Liver (tissue), 9 donors: ENCODE results near the gene FRMD4A. TPM values are rescaled to one million over a fixed set of nuclear protein-coding genes. Genes with fewer than 3 reads are reported as not detected.

Experiments
- DNase-seq: peaks from one replicate; pipeline ENCODE4 v3.0.0-alpha.2; 2017; ENCODE audit warnings: low spot score
- H3K27ac ChIP-seq, 2 donors: one replicate each; pipeline ENCODE4 v1.7.0; 2013; ENCODE audit warnings: inconsistent platforms in 2 of 2, low read length in 2 of 2, control low read depth in 1 of 2, low read depth in 1 of 2, mild to moderate bottlenecking in 1 of 2
- H3K27me3 ChIP-seq, 4 donors: one replicate each; pipeline versions ENCODE4 v1.6.1 to v1.7.0; 2013; ENCODE audit warnings: low read length in 3 of 4, inconsistent platforms in 1 of 4, mild to moderate bottlenecking in 1 of 4, moderate library complexity in 1 of 4; ENCODE audit not compliant: control insufficient read depth in 4 of 4, insufficient read depth in 4 of 4
- H3K36me3 ChIP-seq, 4 donors: one replicate each; pipeline versions ENCODE4 v1.6.1 to v1.7.0; 2013; ENCODE audit warnings: low read length in 3 of 4, mild to moderate bottlenecking in 3 of 4, low read depth in 1 of 4, moderate library complexity in 1 of 4; ENCODE audit not compliant: control insufficient read depth in 4 of 4, insufficient read depth in 3 of 4
- H3K4me1 ChIP-seq, 4 donors: one replicate each; pipeline versions ENCODE4 v1.6.1 to v1.7.0; 2013; ENCODE audit warnings: low read length in 3 of 4, mild to moderate bottlenecking in 3 of 4, moderate library complexity in 1 of 4; ENCODE audit not compliant: control insufficient read depth in 4 of 4, insufficient read depth in 4 of 4
- H3K4me3 ChIP-seq, 3 donors: one replicate each; pipeline versions ENCODE4 v1.6.1 to v1.7.0; 2013; ENCODE audit warnings: low read length in 3 of 3, control low read depth in 1 of 3, low read depth in 1 of 3, mild to moderate bottlenecking in 1 of 3
- H3K9ac ChIP-seq, 2 donors: one replicate each; pipeline ENCODE4 v1.7.0; 2013; ENCODE audit warnings: low read length in 2 of 2, mild to moderate bottlenecking in 2 of 2, moderate library complexity in 2 of 2, control low read depth in 1 of 2, low read depth in 1 of 2
- H3K9me3 ChIP-seq, 4 donors: one replicate each; pipeline versions ENCODE4 v1.6.1 to v1.7.0; 2013; ENCODE audit warnings: low read length in 3 of 4; ENCODE audit not compliant: control insufficient read depth in 4 of 4
- ATF3 ChIP-seq: IDR thresholded peaks from 2 replicates; pipeline ENCODE4 v1.6.1; 2016; ENCODE audit warnings: antibody characterized with exemption
- CTCF ChIP-seq: fragments of 150-350 bp; IDR thresholded peaks from 2 replicates; pipeline ENCODE4 v1.5.1; 2017; ENCODE audit warnings: improper control_type of control experiment, low read depth, low read length; ENCODE audit not compliant: missing input control
- EGR1 ChIP-seq, 2 donors: IDR thresholded peaks; 2 replicates each; pipeline ENCODE4 v1.6.1; 2016 to 2018; ENCODE audit warnings: antibody characterized with exemption in 2 of 2, low read depth in 2 of 2
- FOXA2 ChIP-seq: IDR thresholded peaks from 2 replicates; pipeline ENCODE4 v1.6.1; 2016; ENCODE audit warnings: antibody characterized with exemption
- GABPA ChIP-seq, 2 donors: IDR thresholded peaks in 1 of 2; conservative IDR thresholded peaks in 1 of 2; 2 replicates each; pipeline ENCODE4 v1.6.1; 2016; ENCODE audit warnings: antibody characterized with exemption in 2 of 2, mild to moderate bottlenecking in 1 of 2, moderate library complexity in 1 of 2
- HNF4A ChIP-seq, 2 donors: conservative IDR thresholded peaks; 2 replicates each; pipeline ENCODE4 v1.6.1; 2016; ENCODE audit warnings: antibody characterized with exemption in 2 of 2, mild to moderate bottlenecking in 2 of 2
- HNF4G ChIP-seq: IDR thresholded peaks from 2 replicates; pipeline ENCODE4 v1.6.1; 2016; ENCODE audit warnings: antibody characterized with exemption
- MAX ChIP-seq: IDR thresholded peaks from 2 replicates; pipeline ENCODE4 v1.6.1; 2016; ENCODE audit warnings: antibody characterized with exemption
- RAD21 ChIP-seq, 2 donors: IDR thresholded peaks; 2 replicates each; pipeline ENCODE4 v1.6.1; 2016; ENCODE audit warnings: antibody characterized with exemption in 2 of 2, mild to moderate bottlenecking in 2 of 2
- REST ChIP-seq: IDR thresholded peaks from 2 replicates; pipeline ENCODE4 v1.6.1; 2016; ENCODE audit warnings: antibody characterized with exemption, mild to moderate bottlenecking
- SP1 ChIP-seq: IDR thresholded peaks from 2 replicates; pipeline ENCODE4 v1.6.1; 2018; ENCODE audit warnings: antibody characterized with exemption, mild to moderate bottlenecking
- ZBTB33 ChIP-seq: IDR thresholded peaks from 2 replicates; pipeline ENCODE4 v1.6.1; 2016; ENCODE audit warnings: antibody characterized with exemption
- WGBS: extraction: QIAGEN DNeasy Blood & Tissue Kit; methylation state at CpG from one replicate; pipeline ENCODE4 v1.1.7; 2013; 5-methylcytosine and 5-hydroxymethylcytosine counted together
- polyA plus RNA-seq, 2 donors: library from polyadenylated mRNA; stranded (reverse) in 1 of 2; unstranded in 1 of 2; fragments of 200-250 nt in 1 of 2; fragments of >200 nt in 1 of 2; fragmentation: Nextera tagmentation in 1 of 2; extraction: Ambion mirVana in 1 of 2; gene quantifications; one replicate each; pipeline versions ENCODE4 v1.2.1 to v1.2.3, GENCODE V29; 2013 to 2015
- total RNA-seq, 2 donors: library from RNA; depleted of rRNA; stranded (reverse); fragments of >200 nt; gene quantifications; one replicate each; pipeline ENCODE4 v1.2.3, GENCODE V29; 2014
- donor health status: healthy.
- donor health status: healthy.
- donor health status: healthy.
- donor health status: healthy.
- donor health status: healthy.

The FRMD4A gene
- total and polyA plus RNA-seq, 4 donors, result 8.2 to 34.3 (median 13.1) TPM

GRCh38 chr10:13654846-13655245, 675.9 kb downstream of the FRMD4A start:
- no peak for TF ChIP-seq EGR1 (IDR thresholded peaks at IDR 0.05; ENCODE audit: low read depth in 2 of 2)
- no peak for TF ChIP-seq GABPA (IDR thresholded peaks at IDR 0.05 in 1 of 2, conservative IDR thresholded peaks at IDR 0.05 in 1 of 2)
- TF ChIP-seq ATF3, result no peak
- TF ChIP-seq RAD21 (IDR thresholded peaks at IDR 0.05), result no peak
- TF ChIP-seq REST, result no peak
- no peak for TF ChIP-seq HNF4G
- H3K4me3 ChIP-seq, result no peak overlapping the region
- H3K27ac ChIP-seq, result no peak overlapping the region
- no peak for DNase-seq
- no peaks in the 10 kb centered on the region for H3K9me3 ChIP-seq
- no peaks in the 10 kb centered on the region for H3K27me3 ChIP-seq
- H3K4me1 ChIP-seq, result peaks cover 0 to 8% (median 0%) of the 10 kb centered on the region in 4 donors
- H3K9ac ChIP-seq, result no peak overlapping the region
- WGBS, result 94% methylated on average over 4 of the region's 4 CpGs
- peaks cover 9 to 67% (median 48%) of the 10 kb centered on the region in 4 donors for H3K36me3 ChIP-seq

- DNase-seq, result no peak
- H3K27ac ChIP-seq, result no peak overlapping the region
- H3K36me3 ChIP-seq, result peaks cover 9 to 67% (median 49%) of the 10 kb centered on the region in 4 donors
- peaks cover 0 to 3% (median 0%) of the 10 kb centered on the region in 4 donors for H3K4me1 ChIP-seq
- no peaks in the 10 kb centered on the region for H3K27me3 ChIP-seq
- no peak overlapping the region for H3K9ac ChIP-seq
- H3K4me3 ChIP-seq, result no peak overlapping the region
- TF ChIP-seq HNF4G (no peak), RAD21 (IDR thresholded peaks at IDR 0.05) (no peak), SP1 (no peak), ZBTB33 (no peak), REST (no peak), FOXA2 (no peak), MAX (no peak), HNF4A (conservative IDR thresholded peaks at IDR 0.05) (no peak), CTCF (no peak), ATF3 (no peak)
- H3K9me3 ChIP-seq, result no peaks in the 10 kb centered on the region
- 95% methylated on average over 8 of the region's 8 CpGs for WGBS
These were observed 676.5 kb downstream of the FRMD4A start for GRCh38 chr10:13654118-13654830.
